ENCODE results near the gene ORMDL1.

Gene ORMDL1

GRCh38 chr2:189783927-189784867, at the start of gene ORMDL1, which contains the start of gene PMS1:
Gene ORMDL1, minus strand, starts transcription at chr2:189784339. Its CDS starts 1,744 bp downstream, at chr2:189782595.
Gene PMS1, plus strand, starts transcription at chr2:189784450. Its CDS starts 7,360 bp downstream, at chr2:189791810.
- DNase-seq = peak; percentile 94

GRCh38 chr2:189830510-189830909, 46.4 kb upstream of the ORMDL1 start:
- peak; percentile 71 for DNase-seq

GRCh38 chr2:189829102-189829833, 45.1 kb upstream of the ORMDL1 start:
- no peak for DNase-seq

- DNase-seq = no peak
Observed at GRCh38 chr2:189826039-189826438, 41.9 kb upstream of the ORMDL1 start.

- no peak for DNase-seq
Observed at GRCh38 chr2:189824694-189825396, 40.7 kb upstream of the ORMDL1 start.

- DNase-seq = no peak
Observed at GRCh38 chr2:189821953-189822748, 38.0 kb upstream of the ORMDL1 start.

- no peak for DNase-seq
Observed at GRCh38 chr2:189819297-189819704, 35.2 kb upstream of the ORMDL1 start.

DNA sequence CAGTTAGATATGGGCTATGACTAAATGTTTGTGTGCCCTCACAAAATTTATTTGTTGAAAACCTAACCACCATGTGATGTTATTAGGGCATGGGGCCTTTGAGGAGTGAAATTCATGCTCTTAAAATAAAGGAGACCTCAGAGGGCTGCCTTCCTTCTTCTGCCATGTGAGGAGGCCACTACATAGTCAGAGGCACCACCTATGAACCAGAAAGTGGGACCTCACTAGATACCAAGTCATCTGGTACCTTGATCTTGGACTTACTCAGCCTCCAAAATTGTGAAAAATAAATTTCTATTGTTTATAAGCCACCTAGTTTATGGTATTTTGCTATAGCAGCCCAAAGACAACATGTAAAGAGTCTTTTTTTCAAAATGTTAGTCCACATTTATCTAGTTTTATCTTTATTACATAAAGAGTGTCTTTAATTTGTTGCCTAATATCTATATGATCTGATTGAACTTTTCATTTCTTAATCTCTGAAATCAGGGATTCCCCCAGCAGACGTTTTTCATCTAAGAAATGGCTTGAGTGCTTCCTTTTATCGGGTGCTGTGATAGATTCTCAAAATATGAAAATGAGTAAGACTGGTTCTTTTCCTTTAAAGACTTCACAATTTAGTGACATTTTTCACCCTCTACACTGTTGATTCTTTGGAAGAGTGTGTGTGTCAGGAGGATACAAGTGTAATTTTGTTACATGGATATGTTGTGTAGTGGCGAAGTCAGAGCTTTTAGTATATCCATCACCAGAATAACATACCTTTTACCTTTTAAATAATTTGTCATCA, 34.3 kb upstream of the ORMDL1 start:
- no peak for DNase-seq

GRCh38 chr2:189803431-189803830, 19.3 kb upstream of the ORMDL1 start:
- no peak for DNase-seq

DNA sequence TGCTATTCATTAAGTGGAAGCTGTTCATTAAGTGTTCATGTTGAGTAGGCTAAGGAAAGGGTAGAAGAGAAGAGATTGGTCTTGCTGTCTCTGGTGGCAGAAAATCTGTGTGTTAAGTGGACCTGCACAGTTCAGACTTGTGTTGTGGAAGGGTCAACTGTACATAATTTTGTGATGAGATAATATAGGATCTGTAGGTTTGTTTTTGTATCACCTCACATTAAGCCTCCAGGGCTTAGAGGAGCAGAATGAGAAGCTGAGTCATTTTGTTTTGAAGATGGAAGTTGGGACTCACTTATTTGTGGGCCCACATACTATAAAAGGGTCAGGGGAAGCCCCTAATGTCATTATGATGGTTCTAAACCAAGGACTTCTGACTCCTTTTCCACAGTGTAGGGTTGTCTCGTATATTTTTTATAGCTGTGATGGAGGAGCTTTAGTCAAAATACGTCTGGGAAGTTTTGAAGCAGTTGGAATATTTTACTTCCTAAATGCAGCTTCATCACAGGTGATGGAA, 18.3 kb upstream of the ORMDL1 start:
- no peak for DNase-seq

DNA sequence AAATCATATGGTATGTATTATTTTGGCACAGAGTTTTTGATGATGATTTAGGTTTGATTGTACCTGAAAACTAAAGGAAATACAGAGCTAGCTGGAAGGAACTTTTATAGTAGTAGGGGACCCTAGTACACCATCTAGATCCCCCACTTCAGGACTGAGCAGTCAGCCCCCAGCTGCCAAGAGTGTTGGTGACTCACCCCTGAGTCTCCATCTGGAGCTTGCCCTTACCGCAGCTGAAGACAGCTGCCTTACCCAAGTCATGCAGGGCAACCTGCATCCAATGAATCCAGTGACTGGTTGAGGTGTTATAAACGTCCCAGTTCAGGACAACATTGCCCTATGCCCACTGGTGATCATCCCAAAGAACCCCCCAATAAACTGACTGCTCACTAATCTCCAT, 15.4 kb upstream of the ORMDL1 start:
- DNase-seq = no peak

DNA sequence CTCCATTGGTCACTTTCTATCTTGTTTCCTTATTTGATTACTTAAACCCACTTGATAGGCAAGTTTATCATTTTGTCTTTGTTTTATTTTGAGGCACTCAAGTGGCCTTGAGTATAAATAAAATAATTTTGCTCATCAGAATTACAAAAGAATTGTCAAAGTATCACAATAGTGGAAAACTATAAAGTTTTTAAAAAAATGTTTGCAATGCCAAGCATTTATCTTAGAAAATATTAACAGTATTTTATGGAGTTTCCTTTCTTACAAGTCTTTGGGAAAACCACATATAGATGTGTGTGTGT, 14.8 kb upstream of the ORMDL1 start:
- DNase-seq = no peak

DNA sequence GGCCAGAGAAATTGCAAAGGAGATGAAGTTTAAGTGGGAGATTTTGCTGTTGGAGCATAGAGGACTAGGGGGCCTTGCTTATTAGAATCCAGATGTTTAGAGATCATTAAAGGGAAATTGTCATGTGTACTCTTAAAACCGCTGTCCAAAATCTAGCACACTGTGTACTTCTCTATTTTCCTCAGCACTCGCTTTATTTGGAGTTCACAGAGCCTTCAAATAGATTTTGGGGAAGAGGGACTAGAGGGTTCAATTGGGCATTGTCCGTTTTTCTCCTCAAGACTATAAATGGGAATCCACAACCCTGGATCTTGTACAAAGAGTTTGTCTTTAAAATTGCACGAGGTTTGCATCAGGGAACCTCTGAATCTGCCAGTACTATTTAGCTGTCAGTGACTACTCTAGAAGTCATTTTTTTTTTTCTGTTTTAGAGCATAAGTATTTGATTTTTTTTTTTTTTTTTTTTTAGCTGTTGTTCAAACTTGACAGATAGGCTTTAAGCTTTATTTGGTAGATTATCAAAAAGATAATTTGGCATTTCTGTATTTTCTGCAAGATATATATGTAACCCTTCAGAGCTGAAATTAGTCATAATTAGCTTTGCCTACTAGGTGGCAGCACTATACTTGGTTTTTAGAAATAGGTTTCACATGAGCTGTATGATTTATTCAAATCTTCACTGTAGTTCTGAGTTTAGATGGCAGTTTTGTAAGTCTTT, 14.3 kb upstream of the ORMDL1 start:
- DNase-seq = peak; percentile 45

DNA sequence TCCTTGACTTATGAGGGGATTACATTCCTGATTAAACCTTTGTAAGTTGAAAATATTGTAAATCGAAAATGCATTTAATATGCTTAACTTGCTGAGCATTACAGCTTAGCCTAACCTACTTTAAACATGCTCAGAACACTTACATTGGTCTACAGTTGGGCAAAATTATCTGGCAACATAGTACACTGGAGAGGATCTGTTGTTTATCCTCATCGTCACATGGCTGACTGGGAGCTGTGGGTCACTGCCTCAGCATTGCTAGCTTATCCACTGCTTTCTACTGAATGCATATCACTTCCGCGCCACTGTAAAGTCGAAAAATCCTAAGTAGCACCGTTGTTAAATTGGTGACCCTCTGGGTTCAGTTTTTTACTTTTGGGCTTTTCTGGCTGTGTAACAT, 13.8 kb upstream of the ORMDL1 start:
- no peak for DNase-seq

- no peak for DNase-seq
Observed at GRCh38 chr2:189794310-189794709, 10.2 kb upstream of the ORMDL1 start.

GRCh38 chr2:189791338-189792042, 7.4 kb upstream of the ORMDL1 start:
- no peak for DNase-seq

DNA sequence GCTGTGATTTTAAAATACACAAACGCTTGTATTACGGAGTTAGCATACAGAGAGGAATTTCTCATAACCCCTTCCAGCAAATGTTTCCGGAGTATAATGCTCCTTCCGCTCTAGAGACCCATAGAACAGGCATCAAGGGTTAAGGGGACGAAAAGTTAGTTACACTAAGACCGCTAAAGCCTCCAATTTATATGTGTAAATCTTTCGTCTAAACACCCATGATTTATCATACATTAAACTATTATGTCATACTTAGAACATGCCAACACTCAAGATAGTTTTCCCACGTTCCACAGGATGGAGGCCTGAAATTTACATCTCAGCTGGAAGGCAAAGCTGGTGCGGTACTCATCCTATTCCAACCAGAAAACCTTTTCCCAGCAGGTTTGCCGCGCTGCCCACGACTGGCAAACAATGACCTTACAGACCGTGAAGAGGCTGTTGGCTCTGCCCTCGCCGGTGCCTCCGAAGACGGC, 650 bp downstream of the ORMDL1 start:
- peak; percentile 69 for DNase-seq

DNA sequence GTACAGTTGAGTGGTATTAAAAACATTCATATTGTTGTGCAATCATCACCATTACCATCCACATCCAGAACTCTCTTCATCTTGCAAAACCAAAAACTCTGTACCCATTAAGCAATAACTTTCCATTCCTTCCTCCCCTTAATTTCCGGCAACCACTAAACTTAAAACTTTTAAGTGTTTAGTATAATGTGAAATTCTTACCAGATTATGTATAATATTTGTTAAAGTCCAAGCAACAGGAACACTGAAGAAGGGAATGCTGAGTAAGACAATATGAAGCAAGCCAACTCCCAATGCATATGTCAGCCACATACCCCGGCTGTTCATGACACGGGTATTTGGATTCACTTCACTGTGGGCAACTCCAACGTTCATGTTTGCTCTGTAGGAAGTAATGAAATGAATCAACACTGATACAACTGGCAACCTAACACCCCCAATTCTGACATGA, 1.9 kb downstream of the ORMDL1 start:
- no peak for DNase-seq

DNA sequence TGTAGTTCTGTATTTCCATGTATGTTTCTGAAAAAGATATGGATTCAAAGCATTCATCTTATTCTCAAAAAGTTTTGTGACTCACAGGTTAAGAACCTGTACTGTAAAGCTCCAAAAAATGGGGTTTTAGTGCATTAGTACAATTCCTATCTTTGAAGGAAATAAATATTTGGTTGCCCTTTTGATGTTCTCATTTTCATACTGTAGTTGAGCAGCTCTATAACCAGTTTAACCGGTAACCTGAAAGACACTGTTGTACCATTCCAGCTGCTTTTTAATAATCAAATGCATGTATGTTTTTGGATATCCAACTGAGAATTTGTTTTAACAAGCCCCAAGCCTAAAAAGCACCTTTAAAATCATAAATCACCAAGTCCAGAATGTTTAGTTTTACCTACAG, 11.9 kb downstream of the ORMDL1 start:
- DNase-seq = no peak

All from NCI-H510A treated with DMSO at 0.1 percent for 48 hours (cell line).